H54 (cell line): ENCODE results near the gene METTL9.
"Not testable (repeated sequence)": the region's sequence is repeated elsewhere in the genome, so short reads cannot be mapped to it uniquely, and the experiment has no call there.

Experiments
- DNase-seq: peaks from one replicate; pipeline ENCODE4 v3.0.0; 2011; ENCODE audit warnings: low spot score, mixed read lengths; ENCODE audit not compliant: insufficient read length
- FAIRE-seq: peaks from 3 replicates; lab custom pipeline; 2011; peaks lifted over from hg19 to GRCh38; lab: Jason Lieb, UNC
- POLR2A ChIP-seq: IDR thresholded peaks from 2 replicates; pipeline ENCODE4 v1.6.1; 2011; ENCODE audit warnings: low read depth, mild to moderate bottlenecking, low read length

Gene METTL9

GRCh38 chr16:21631951-21632575 is 32.7 kb downstream of the METTL9 start:
- not testable (repeated sequence) for DNase-seq, FAIRE-seq

GRCh38 chr16:21634216-21634615 is 34.8 kb downstream of the METTL9 start:
- no peak for FAIRE-seq
- DNase-seq, result no peak
- TF ChIP-seq POLR2A, result no peak

- DNase-seq, FAIRE-seq: not testable (repeated sequence)
Measured at GRCh38 chr16:21635694-21636093, 36.3 kb downstream of the METTL9 start.

- DNase-seq (no peak), FAIRE-seq (no peak)
- TF ChIP-seq POLR2A, result no peak
Measured at GRCh38 chr16:21637032-21637968, 37.9 kb downstream of the METTL9 start.

- no peak for DNase-seq
Measured at GRCh38 chr16:21638573-21638975, 39.2 kb downstream of the METTL9 start.

GRCh38 chr16:21639493-21639892 is 40.1 kb downstream of the METTL9 start:
- no peak for TF ChIP-seq POLR2A
- DNase-seq, result no peak
- no peak for FAIRE-seq

More at GRCh38 chr16:21638573-21638975, 39.2 kb downstream of the METTL9 start:
- TF ChIP-seq POLR2A, result no peak
- peak; percentile 33 for FAIRE-seq

GRCh38 chr16:21641916-21642315 is 42.5 kb downstream of the METTL9 start:
- FAIRE-seq (no peak), DNase-seq (no peak)
- TF ChIP-seq POLR2A, result no peak

- DNase-seq (no peak), FAIRE-seq (no peak)
- no peak for TF ChIP-seq POLR2A
Measured at GRCh38 chr16:21642861-21643260, 43.5 kb downstream of the METTL9 start.

GRCh38 chr16:21643785-21644184 is 44.4 kb downstream of the METTL9 start:
- no peak for TF ChIP-seq POLR2A
- DNase-seq (no peak), FAIRE-seq (no peak)

GRCh38 chr16:21644674-21645073 is 45.3 kb downstream of the METTL9 start:
- no peak for FAIRE-seq
- DNase-seq, result no peak
- no peak for TF ChIP-seq POLR2A

GRCh38 chr16:21645261-21645721 is 45.9 kb downstream of the METTL9 start:
- no peak for TF ChIP-seq POLR2A
- DNase-seq (no peak), FAIRE-seq (no peak)

- no peak for DNase-seq
- FAIRE-seq, result no peak
- TF ChIP-seq POLR2A, result no peak
Measured at GRCh38 chr16:21646091-21646490, 46.7 kb downstream of the METTL9 start.

GRCh38 chr16:21646721-21647561 is 47.6 kb downstream of the METTL9 start:
- no peak for TF ChIP-seq POLR2A
- no peak for FAIRE-seq

More at GRCh38 chr16:21646721-21647561, 47.6 kb downstream of the METTL9 start:
- no peak for DNase-seq
